ENCODE measurements around the gene TTC39B.

TTC39B gene

GRCh38 chr9:15191378-15191777 is 115.6 kb downstream of the TTC39B start:
- no peak overlapping the region for H3K4me3 ChIP-seq (ENCODE audit: low read length)
- no peaks in the 10 kb centered on the region for H3K9me2 ChIP-seq (replicated peaks; ENCODE audit: insufficient read depth, low read length)
- DNase-seq: peak; percentile 19
- no peak overlapping the region for H2AFZ ChIP-seq (ENCODE audit: low read length)
- H3K9me3 ChIP-seq (replicated peaks; ENCODE audit: insufficient read depth, low read length): no peaks in the 10 kb centered on the region
- no peak for TF ChIP-seq EZH2phosphoT487 (IDR thresholded peaks at IDR 0.05; ENCODE audit: low read length)
- no peak for TF ChIP-seq EZH2 (optimal IDR thresholded peaks at IDR 0.05; ENCODE audit: low read depth, low read length)
- no peak for TF ChIP-seq CTCF (IDR thresholded peaks at IDR 0.05; ENCODE audit: low read length)
- H3K4me2 ChIP-seq (ENCODE audit: low read depth, low read length): no peak overlapping the region
- H4K20me1 ChIP-seq (ENCODE audit: insufficient read depth, low read length): no peaks in the 10 kb centered on the region
- no peaks in the 10 kb centered on the region for H3F3A ChIP-seq (ENCODE audit: insufficient read depth, low read length)
- no peaks in the 10 kb centered on the region for H3K27me3 ChIP-seq (replicated peaks; ENCODE audit: insufficient read depth, low read length)
- no peaks in the 10 kb centered on the region for H3K36me3 ChIP-seq (replicated peaks; ENCODE audit: insufficient read depth, low read length)
- no peak overlapping the region for H3K9ac ChIP-seq (ENCODE audit: low read length)
- H3K79me2 ChIP-seq (ENCODE audit: low read length): no peaks in the 10 kb centered on the region
- H3K27ac ChIP-seq (ENCODE audit: low read length): no peak overlapping the region
- H3K4me1 ChIP-seq (ENCODE audit: low read length): no peaks in the 10 kb centered on the region

- Histone ChIP-seq H3K9ac (ENCODE audit: low read length) (no peak overlapping the region), H2AFZ (ENCODE audit: low read length) (no peak overlapping the region), H3K79me2 (ENCODE audit: low read length) (no peaks in the 10 kb centered on the region), H3K4me1 (ENCODE audit: low read length) (no peaks in the 10 kb centered on the region), H3F3A (ENCODE audit: insufficient read depth, low read length) (no peaks in the 10 kb centered on the region), H3K4me3 (ENCODE audit: low read length) (no peak overlapping the region), H3K4me2 (ENCODE audit: low read depth, low read length) (no peak overlapping the region), H4K20me1 (ENCODE audit: insufficient read depth, low read length) (no peaks in the 10 kb centered on the region), H3K9me2 (replicated peaks; ENCODE audit: insufficient read depth, low read length) (no peaks in the 10 kb centered on the region), H3K27ac (ENCODE audit: low read length) (no peak overlapping the region), H3K27me3 (replicated peaks; ENCODE audit: insufficient read depth, low read length) (no peaks in the 10 kb centered on the region), H3K36me3 (replicated peaks; ENCODE audit: insufficient read depth, low read length) (no peaks in the 10 kb centered on the region), H3K9me3 (replicated peaks; ENCODE audit: insufficient read depth, low read length) (no peaks in the 10 kb centered on the region)
- TF ChIP-seq EZH2phosphoT487 (IDR thresholded peaks at IDR 0.05; ENCODE audit: low read length) (no peak), CTCF (IDR thresholded peaks at IDR 0.05; ENCODE audit: low read length) (no peak), EZH2 (optimal IDR thresholded peaks at IDR 0.05; ENCODE audit: low read depth, low read length) (no peak)
- DNase-seq: no peak
These were observed 117.5 kb downstream of the TTC39B start for GRCh38 chr9:15189481-15189880.

- no peak overlapping the region for H3K4me2 ChIP-seq (ENCODE audit: low read depth, low read length)
- no peaks in the 10 kb centered on the region for H3K27me3 ChIP-seq (replicated peaks; ENCODE audit: insufficient read depth, low read length)
- no peak for TF ChIP-seq EZH2phosphoT487 (IDR thresholded peaks at IDR 0.05; ENCODE audit: low read length)
- TF ChIP-seq EZH2 (optimal IDR thresholded peaks at IDR 0.05; ENCODE audit: low read depth, low read length): no peak
- H3K79me2 ChIP-seq (ENCODE audit: low read length): no peaks in the 10 kb centered on the region
- H3K27ac ChIP-seq (ENCODE audit: low read length): no peak overlapping the region
- no peaks in the 10 kb centered on the region for H3K4me1 ChIP-seq (ENCODE audit: low read length)
- no peak overlapping the region for H2AFZ ChIP-seq (ENCODE audit: low read length)
- no peak overlapping the region for H3K9ac ChIP-seq (ENCODE audit: low read length)
- no peaks in the 10 kb centered on the region for H3K9me3 ChIP-seq (replicated peaks; ENCODE audit: insufficient read depth, low read length)
- no peak overlapping the region for H3K4me3 ChIP-seq (ENCODE audit: low read length)
- H3F3A ChIP-seq (ENCODE audit: insufficient read depth, low read length): no peaks in the 10 kb centered on the region
- no peaks in the 10 kb centered on the region for H4K20me1 ChIP-seq (ENCODE audit: insufficient read depth, low read length)
- no peak for DNase-seq
- H3K9me2 ChIP-seq (replicated peaks; ENCODE audit: insufficient read depth, low read length): no peaks in the 10 kb centered on the region
- H3K36me3 ChIP-seq (replicated peaks; ENCODE audit: insufficient read depth, low read length): no peaks in the 10 kb centered on the region
These were observed 119.4 kb downstream of the TTC39B start for GRCh38 chr9:15187589-15187988.

- Histone ChIP-seq H3K9me3 (replicated peaks; ENCODE audit: insufficient read depth, low read length) (no peaks in the 10 kb centered on the region), H3F3A (ENCODE audit: insufficient read depth, low read length) (no peaks in the 10 kb centered on the region), H3K9me2 (replicated peaks; ENCODE audit: insufficient read depth, low read length) (no peaks in the 10 kb centered on the region), H3K79me2 (ENCODE audit: low read length) (no peaks in the 10 kb centered on the region), H3K27me3 (replicated peaks; ENCODE audit: insufficient read depth, low read length) (no peaks in the 10 kb centered on the region), H2AFZ (ENCODE audit: low read length) (no peak overlapping the region), H3K4me1 (ENCODE audit: low read length) (no peaks in the 10 kb centered on the region), H3K36me3 (replicated peaks; ENCODE audit: insufficient read depth, low read length) (no peaks in the 10 kb centered on the region), H3K9ac (ENCODE audit: low read length) (no peak overlapping the region), H3K27ac (ENCODE audit: low read length) (no peak overlapping the region), H3K4me2 (ENCODE audit: low read depth, low read length) (no peak overlapping the region), H4K20me1 (ENCODE audit: insufficient read depth, low read length) (no peaks in the 10 kb centered on the region), H3K4me3 (ENCODE audit: low read length) (no peak overlapping the region)
- TF ChIP-seq EZH2phosphoT487 (IDR thresholded peaks at IDR 0.05; ENCODE audit: low read length): no peak
- no peak for TF ChIP-seq CTCF (IDR thresholded peaks at IDR 0.05; ENCODE audit: low read length)
- TF ChIP-seq EZH2 (optimal IDR thresholded peaks at IDR 0.05; ENCODE audit: low read depth, low read length): no peak
- DNase-seq: no peak
These were observed 124.3 kb downstream of the TTC39B start for GRCh38 chr9:15182730-15183129.

Measured in MM.1S (cell line).